Activated T-cell treated with anti-CD3 and anti-CD28 coated beads, Interleukin-2, amount 50 U/mL, for 24 hours (primary cell): ENCODE data around the gene BTBD19.
"Not testable (repeated sequence)": the region's sequence is repeated elsewhere in the genome, so short reads cannot be mapped to it uniquely, and the experiment has no call there.

Source experiments
- DNase-seq: peaks from one replicate; pipeline ENCODE4 v3.0.0-alpha.2; 2020
- H3K27ac Mint-ChIP-seq: 2 replicates; pipeline ENCODE4 v1.8.0; 2020; ENCODE audit warnings: mild to moderate bottlenecking, mixed read lengths
- H3K27me3 Mint-ChIP-seq: 2 replicates; pipeline ENCODE4 v1.8.0; 2020; ENCODE audit warnings: mixed read lengths
- H3K36me3 Mint-ChIP-seq: 2 replicates; pipeline ENCODE4 v1.8.0; 2020; ENCODE audit warnings: low read depth, mixed read lengths
- H3K4me1 Mint-ChIP-seq: 2 replicates; pipeline ENCODE4 v1.8.0; 2020; ENCODE audit warnings: low read depth, mixed read lengths
- H3K4me3 Mint-ChIP-seq: 2 replicates; pipeline ENCODE4 v1.8.0; 2020; ENCODE audit warnings: mild to moderate bottlenecking, moderate library complexity, mixed read lengths
- H3K9me3 Mint-ChIP-seq: 2 replicates; pipeline ENCODE4 v1.8.0; 2020; ENCODE audit warnings: mixed read lengths

Gene BTBD19, protein sequence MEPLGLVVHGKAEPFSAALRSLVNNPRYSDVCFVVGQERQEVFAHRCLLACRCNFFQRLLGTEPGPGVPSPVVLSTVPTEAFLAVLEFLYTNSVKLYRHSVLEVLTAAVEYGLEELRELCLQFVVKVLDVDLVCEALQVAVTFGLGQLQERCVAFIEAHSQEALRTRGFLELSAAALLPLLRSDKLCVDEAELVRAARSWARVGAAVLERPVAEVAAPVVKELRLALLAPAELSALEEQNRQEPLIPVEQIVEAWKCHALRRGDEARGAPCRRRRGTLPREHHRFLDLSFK

DNA sequence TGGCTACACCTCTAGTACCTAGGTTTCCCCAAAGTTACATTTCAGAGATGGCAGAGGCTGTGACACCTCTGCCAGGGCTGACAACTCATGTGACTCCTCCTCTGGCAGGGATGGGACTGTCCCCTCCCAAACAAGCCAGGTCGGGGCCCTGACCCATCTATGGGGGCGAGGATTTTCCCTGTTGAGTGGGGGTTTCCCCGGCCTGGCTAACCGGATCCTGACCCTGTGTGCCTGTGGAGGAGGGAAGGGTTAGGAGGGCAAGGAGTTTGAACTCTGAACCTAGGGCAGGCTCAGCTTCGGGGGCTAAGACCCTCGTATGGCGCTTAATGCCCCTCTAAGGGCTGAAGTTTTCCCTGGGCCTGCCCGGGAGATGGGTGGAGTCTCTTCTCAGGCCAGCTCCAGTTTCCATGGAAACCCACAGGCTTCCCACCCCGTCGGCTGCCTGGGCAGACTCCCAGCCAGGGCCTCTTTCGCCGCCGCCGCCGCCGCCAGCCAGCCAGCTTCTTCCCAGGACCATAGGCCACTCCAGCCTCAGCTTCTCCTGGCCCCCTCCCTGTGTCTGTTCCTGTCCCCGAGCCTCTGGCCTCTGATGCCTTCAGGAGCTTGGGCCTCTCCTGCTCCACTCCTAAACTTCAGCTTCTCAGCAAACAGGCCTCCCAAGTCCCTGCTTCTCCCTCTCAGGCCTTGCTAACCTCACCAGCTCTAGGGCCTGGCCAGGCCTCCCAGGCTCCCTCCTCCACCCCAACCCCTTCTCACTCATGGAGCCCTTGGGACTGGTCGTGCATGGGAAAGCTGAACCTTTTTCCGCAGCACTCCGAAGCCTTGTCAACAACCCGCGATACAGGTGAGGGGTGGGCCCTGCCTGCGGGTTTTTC, at the start of gene BTBD19:
BTBD19 (plus strand) TSS at position 461 of the 875 bp plus-strand sequence; CDS start at position 759, 298 bp downstream.
- Mint-ChIP-seq H3K4me3 (peak within 1 kb of the TSS; percentile 80), H3K27ac (peak within 1 kb of the TSS; percentile 99), H3K27me3 (no peaks in the 10 kb centered on the region), H3K9me3 (no peaks in the 10 kb centered on the region), H3K4me1 (peaks cover 95% of the 10 kb centered on the region), H3K36me3 (peaks cover 78% of the 10 kb centered on the region)
- no peak for DNase-seq

DNA sequence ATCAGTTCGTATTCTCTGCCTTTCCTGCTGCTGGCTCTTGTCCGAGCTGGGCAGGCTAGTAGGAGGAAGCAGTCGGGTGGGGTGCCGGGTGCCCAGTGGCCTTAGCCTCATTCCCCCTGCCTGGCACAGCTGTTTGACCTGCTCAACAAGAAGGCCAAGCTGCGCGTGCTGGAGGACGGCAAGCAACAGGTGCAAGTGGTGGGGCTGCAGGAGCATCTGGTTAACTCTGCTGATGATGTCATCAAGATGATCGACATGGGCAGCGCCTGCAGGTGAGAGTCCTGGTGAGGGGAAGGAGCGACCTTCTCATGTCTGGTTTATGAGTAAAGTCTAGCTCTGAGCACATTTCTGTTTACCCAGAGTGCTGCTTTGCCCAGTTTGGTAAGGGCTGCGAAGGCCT, 49.2 kb upstream of the BTBD19 start:
- peaks cover 91% of the 10 kb centered on the region for H3K36me3 Mint-ChIP-seq

DNA sequence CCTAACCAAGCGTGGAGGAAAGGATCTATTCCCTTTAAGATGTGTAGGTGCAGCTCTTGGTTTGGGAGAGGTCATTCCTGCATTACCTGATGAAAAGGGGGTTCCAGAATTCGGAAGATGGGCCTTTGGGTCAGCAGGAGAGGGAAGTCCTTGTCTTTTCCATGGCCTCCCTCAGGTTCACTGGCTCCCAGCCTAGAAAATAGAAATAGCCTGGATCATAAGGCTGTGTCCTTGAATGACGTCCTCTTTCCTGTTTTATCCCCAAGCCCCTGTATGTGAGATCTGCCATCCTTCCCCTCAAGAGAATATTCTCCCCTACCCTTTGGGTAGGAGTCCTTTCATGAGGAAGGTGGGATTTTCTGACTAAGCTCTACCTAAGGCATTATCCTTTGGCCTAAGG, 47.4 kb upstream of the BTBD19 start:
- Mint-ChIP-seq H3K27me3 (no peaks in the 10 kb centered on the region), H3K9me3 (no peaks in the 10 kb centered on the region), H3K36me3 (peaks cover 86% of the 10 kb centered on the region), H3K27ac (no peak overlapping the region), H3K4me1 (peaks cover 3% of the 10 kb centered on the region), H3K4me3 (no peak overlapping the region)
- DNase-seq = no peak

More for the DNA sequence above, 49.2 kb upstream of the BTBD19 start:
- H3K27ac Mint-ChIP-seq = no peak overlapping the region
- H3K4me1 Mint-ChIP-seq = peaks cover 3% of the 10 kb centered on the region
- H3K4me3 Mint-ChIP-seq = no peak overlapping the region
- no peak for DNase-seq
- H3K27me3 Mint-ChIP-seq = no peaks in the 10 kb centered on the region
- H3K9me3 Mint-ChIP-seq = no peaks in the 10 kb centered on the region

DNA sequence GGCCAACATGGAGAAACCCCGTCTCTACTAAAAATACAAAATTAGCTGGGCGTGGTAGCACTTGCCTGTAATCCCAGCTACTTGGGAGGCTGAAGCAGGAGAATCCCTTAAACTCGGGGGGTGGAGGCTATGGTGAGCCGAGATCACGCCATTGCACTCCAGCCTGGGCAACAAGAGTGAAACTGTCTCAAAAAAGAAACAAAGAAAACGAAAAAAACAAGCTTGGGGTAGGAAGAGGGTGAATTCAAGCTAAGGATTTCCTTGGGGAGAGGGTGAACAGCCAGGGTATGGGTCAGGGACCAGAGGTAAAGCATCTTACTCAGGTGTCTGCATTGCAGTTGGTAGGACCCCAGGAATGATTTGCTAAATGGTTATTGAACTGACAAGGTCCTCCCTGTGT, 41.9 kb upstream of the BTBD19 start:
- H3K36me3 Mint-ChIP-seq = peaks cover 68% of the 10 kb centered on the region
- not testable (repeated sequence) for DNase-seq, H3K27me3 Mint-ChIP-seq, H3K4me3 Mint-ChIP-seq, H3K27ac Mint-ChIP-seq, H3K9me3 Mint-ChIP-seq, H3K4me1 Mint-ChIP-seq

DNA sequence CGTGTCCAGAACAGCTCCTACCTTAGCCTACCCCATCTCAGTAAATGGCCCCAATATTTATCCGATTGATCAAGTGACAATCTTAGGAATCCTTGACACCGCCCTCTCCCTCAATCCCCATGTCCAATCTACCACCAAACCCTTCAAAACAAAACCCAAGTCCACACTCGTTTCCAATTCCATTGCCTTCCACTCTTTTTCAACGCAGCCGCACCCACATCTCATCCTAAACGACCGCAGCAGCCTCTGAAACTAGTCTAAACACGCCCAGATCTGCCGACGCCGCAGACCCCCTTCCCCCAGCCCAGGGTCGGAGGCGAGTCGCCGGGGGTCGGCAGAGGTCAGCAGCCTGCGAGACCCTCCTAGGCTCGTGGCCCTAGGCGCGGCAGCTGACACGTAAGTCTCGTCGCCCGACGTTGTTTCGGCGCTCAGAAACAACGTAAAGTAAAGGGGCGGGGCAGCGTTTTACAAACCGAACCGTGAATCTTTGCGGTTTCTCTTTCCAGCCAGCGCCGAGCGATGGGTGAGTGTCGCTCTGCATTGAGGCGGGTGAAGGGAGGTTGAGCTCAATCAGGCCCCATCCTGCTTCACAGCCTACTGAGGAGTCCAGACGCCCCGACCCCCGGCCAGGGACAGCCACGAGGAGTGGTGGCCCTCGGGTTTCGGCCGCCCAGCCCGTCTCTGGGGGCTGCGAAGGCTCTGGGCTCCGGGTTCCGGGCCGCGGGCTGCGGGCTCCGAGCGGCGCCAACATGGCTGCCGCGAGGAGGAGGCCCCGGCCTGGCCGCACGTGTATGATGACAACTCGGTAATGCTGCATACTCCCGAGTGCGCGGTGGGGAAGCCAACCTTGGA, 33.0 kb upstream of the BTBD19 start, which contains the start of gene RPS8:
RPS8 (plus strand) TSS at position 463 of the 852 bp plus-strand sequence; CDS start at position 520, 57 bp downstream.
- peak within 1 kb of the TSS; percentile 90 for H3K4me3 Mint-ChIP-seq
- peaks cover 55% of the 10 kb centered on the region for H3K36me3 Mint-ChIP-seq
- DNase-seq = peak; percentile 93
- peaks cover 34% of the 10 kb centered on the region for H3K4me1 Mint-ChIP-seq
- H3K27me3 Mint-ChIP-seq = no peaks in the 10 kb centered on the region
- H3K9me3 Mint-ChIP-seq = no peaks in the 10 kb centered on the region
- H3K27ac Mint-ChIP-seq = peak within 1 kb of the TSS; percentile 94

DNA sequence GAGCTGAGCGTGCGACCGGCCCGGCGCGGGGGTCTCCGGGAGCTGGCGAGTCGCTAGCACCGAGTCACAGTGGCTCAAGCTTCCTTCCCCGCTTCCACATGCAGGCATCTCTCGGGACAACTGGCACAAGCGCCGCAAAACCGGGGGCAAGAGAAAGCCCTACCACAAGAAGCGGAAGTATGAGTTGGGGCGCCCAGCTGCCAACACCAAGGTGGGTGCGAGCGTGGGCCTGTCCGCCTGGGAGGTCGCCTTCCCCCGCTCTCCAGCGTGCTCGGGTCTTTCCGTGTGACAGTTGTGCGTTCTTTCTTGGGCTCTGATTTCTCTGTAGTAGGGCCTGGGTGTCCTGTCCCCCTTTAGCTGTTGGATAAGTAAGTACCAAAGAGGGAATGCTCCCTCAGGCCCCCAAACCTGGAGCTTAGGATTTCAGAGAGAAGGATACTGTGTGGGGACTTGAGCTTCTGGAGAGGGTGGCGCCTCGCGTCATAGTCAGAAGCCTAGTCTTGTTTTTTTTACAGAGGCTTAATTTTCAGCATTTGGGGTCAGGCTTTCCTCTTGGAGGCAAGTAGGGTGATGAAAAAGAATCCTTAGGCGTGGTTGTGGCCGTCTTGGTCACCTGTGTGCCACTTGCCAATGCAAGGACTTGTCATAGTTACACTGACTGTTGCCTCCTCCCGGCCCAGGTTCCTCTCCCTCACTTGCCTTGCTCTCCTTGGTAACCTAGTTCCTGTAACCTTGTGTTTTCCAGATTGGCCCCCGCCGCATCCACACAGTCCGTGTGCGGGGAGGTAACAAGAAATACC, 32.2 kb upstream of the BTBD19 start:
- peak; percentile 63 for DNase-seq
- H3K36me3 Mint-ChIP-seq = peaks cover 64% of the 10 kb centered on the region

DNA sequence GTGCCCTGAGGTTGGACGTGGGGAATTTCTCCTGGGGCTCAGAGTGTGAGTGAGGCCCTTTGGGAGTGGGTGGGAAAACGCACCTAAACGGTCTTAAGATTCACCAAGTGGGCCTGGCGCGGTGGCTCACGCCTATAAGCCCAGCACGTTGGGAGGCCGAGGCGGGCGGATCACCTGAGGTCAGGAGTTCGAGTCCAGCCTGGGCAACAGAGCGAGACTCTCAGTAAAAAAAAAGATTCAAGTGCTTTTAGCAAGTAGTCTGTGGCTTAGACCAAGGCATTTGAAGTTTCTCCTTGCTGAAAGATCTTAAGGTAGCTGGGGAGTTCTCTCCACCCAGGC, 31.6 kb upstream of the BTBD19 start:
- Mint-ChIP-seq H3K27me3 (no peaks in the 10 kb centered on the region), H3K4me3 (peak overlapping the region; percentile 90), H3K27ac (peak overlapping the region; percentile 94), H3K4me1 (peaks cover 41% of the 10 kb centered on the region), H3K9me3 (no peaks in the 10 kb centered on the region), H3K36me3 (peaks cover 69% of the 10 kb centered on the region)
- DNase-seq = no peak

More for the DNA sequence above, 32.2 kb upstream of the BTBD19 start:
- Mint-ChIP-seq H3K9me3 (no peaks in the 10 kb centered on the region), H3K27ac (peak overlapping the region; percentile 94), H3K4me3 (peak overlapping the region; percentile 90), H3K4me1 (peaks cover 37% of the 10 kb centered on the region), H3K27me3 (no peaks in the 10 kb centered on the region)

DNA sequence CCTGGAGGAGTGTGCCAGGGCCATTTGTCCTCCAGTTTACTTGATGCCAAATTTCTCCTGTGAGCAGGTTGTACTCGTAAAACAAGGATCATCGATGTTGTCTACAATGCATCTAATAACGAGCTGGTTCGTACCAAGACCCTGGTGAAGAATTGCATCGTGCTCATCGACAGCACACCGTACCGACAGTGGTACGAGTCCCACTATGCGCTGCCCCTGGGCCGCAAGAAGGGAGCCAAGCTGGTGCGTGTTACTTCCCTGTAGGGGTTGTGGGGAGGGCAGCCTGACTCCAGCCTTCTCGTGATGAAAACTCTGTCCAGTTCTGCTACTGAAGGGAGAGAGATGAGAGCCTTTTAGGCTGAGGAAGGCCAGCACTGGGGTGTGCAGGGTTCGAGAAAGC, 30.8 kb upstream of the BTBD19 start:
- H3K27me3 Mint-ChIP-seq = no peaks in the 10 kb centered on the region
- H3K27ac Mint-ChIP-seq = peak overlapping the region; percentile 94
- peak; percentile 32 for DNase-seq
- H3K9me3 Mint-ChIP-seq = no peaks in the 10 kb centered on the region
- H3K4me3 Mint-ChIP-seq = peak overlapping the region; percentile 90
- peaks cover 76% of the 10 kb centered on the region for H3K36me3 Mint-ChIP-seq
- peaks cover 42% of the 10 kb centered on the region for H3K4me1 Mint-ChIP-seq

DNA sequence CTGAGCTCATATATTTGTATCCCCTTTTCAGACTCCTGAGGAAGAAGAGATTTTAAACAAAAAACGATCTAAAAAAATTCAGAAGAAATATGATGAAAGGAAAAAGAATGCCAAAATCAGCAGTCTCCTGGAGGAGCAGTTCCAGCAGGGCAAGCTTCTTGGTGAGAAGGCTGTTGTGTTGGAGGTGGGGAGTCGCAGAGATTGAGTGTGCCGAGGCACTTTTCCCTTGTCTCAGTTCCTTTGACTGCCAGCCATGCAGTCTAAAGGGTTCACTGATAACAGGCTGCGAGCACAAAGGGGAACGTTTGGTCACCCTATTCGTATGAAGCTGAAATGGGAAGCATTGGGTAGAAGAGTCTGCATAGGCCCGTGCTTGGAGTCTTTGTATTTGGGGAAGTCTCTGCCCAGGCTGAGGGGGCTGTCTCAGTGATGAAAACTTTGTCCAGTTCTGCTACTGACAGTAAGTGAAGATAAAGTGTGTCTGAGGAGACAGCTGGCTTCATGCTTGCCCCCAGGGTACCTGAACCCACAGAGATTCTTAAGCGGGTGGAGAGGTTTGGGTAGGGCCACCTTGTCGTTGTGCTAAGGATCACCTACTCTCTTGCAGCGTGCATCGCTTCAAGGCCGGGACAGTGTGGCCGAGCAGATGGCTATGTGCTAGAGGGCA, 30.2 kb upstream of the BTBD19 start:
- DNase-seq = peak; percentile 40
- Mint-ChIP-seq H3K4me3 (peak overlapping the region; percentile 90), H3K27me3 (no peaks in the 10 kb centered on the region), H3K9me3 (no peaks in the 10 kb centered on the region), H3K36me3 (peaks cover 79% of the 10 kb centered on the region), H3K27ac (peak overlapping the region; percentile 94), H3K4me1 (peaks cover 45% of the 10 kb centered on the region)

DNA sequence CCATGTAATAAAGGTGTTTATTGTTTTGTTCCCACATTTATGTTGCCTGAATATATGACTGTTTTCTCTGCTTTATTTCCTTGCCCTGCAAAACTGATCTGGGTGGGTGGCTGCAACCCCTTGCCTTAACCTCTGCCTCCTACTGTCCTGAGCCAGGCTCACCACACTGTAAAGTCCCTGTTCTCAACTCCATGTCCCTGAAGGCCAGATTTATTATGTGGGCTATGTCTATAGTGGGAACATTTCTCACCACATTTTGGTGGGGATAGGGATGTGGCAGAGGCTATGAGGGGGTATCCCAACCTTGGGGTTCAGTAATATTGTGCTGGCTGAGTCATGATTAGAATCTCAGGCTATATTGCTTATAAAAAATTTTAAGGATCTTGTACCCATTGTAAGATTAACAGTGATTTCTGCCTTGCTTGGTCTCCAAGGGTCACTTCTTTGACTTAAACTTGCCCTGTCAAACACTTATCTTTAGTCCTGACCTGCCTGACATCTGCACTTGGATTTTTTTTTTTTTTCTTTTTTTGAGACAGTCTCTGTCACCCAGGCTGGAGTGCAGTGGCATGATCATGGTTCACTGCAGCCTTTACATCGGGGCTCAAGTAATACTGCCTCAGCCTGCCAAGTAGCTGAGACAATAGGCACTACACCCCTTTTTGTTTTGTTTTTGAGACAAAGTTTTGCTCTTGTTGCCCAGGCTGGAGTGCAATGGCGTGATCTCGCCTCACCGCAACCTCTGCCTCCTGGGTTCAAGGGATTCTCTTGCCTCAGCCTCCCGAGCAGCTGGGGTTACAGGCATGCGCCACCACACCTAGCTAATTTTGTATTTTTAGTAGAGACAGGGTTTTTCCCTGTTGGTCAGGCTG, 29.4 kb upstream of the BTBD19 start:
- Mint-ChIP-seq H3K4me1 (peaks cover 51% of the 10 kb centered on the region), H3K9me3 (no peaks in the 10 kb centered on the region), H3K4me3 (peak overlapping the region; percentile 90), H3K27ac (peak overlapping the region; percentile 94), H3K36me3 (peaks cover 85% of the 10 kb centered on the region), H3K27me3 (no peaks in the 10 kb centered on the region)
- DNase-seq = no peak

DNA sequence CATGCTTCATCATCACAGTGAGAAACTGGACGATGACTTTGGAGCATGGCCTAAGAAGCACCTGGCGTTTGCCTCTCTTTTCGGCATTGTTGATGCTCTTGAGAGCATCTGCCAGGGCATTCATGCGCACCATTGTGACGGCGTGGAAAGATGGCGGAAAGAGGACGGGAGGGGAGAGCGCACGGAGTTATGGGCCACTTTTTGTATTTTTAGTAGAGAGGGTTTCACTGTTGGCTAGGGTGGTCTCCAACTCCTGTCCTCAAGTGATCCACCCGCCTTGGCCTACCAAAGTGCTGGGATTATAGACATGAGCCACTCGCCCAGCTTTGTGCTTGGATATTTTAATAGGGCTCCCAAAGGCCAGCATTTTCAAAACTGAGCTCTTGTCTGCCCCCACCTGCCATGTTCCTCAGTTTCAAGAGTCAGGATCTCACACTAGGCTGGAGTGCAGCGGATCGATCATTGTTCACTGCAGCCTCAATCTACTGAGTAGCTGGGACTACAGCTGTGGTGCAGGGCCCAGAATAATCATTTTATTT, 27.7 kb upstream of the BTBD19 start:
- Mint-ChIP-seq H3K27me3 (no peaks in the 10 kb centered on the region), H3K36me3 (peaks cover 76% of the 10 kb centered on the region), H3K27ac (peak overlapping the region; percentile 94), H3K9me3 (no peaks in the 10 kb centered on the region), H3K4me3 (peak overlapping the region; percentile 5), H3K4me1 (peaks cover 57% of the 10 kb centered on the region)
- DNase-seq = peak; percentile 46

DNA sequence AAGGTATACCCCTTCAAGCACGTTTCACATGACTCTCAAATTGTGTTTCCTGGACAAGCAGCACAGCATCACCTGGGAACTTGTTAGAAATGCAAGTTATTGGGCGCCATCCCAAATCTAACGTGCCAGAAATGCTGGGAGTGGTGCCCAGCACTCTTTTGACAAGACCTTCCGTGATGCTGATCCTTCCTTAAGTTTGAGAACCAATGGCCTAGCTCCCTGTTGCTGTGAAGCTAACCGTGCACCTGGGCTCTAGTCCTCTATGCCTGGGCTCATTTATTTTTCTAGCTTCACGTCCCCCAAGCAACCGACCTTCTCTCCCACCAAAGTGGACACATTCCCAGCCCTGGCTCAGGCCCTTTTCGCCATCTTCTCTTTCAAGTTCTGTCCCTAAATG, 24.6 kb upstream of the BTBD19 start:
- Mint-ChIP-seq H3K27me3 (no peaks in the 10 kb centered on the region), H3K4me1 (peaks cover 50% of the 10 kb centered on the region), H3K36me3 (peaks cover 45% of the 10 kb centered on the region), H3K27ac (peak overlapping the region; percentile 66), H3K4me3 (peak overlapping the region; percentile 62), H3K9me3 (no peaks in the 10 kb centered on the region)
- no peak for DNase-seq
